ENCODE results near the gene SLC19A2.

The SLC19A2 gene

DNA sequence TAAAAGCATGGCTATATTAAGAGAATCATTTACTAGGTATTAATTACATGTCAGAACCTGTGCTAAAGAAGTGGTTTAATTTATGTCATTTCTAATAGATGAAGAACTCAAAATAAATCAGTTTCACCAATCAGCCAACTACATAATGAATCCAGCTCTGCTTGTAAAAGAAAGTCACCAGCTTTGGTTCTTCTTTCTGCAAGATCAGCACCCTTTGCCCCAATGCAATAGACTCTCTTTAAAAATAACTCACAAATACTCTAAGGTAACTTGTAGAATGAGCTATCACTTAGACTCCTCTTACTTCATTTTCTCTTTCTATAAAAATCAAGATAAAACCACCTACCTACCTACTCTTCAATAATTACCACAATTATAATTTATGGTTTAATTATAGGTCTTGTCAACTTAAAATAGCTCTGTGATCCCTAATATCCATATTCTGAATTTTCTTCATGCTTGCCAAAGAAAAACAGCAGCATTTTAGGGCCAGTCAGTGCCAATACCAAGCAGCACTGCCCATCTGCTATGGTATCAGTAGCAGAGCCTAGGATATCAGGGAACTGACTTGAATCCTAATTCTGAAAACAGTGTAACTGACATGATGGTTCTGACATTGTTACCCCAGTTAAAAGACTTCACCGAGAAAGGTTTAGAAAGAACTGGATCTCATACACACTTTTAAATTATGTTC lies 11.3 kb downstream of the SLC19A2 start:
- no peak for DNase-seq

DNA sequence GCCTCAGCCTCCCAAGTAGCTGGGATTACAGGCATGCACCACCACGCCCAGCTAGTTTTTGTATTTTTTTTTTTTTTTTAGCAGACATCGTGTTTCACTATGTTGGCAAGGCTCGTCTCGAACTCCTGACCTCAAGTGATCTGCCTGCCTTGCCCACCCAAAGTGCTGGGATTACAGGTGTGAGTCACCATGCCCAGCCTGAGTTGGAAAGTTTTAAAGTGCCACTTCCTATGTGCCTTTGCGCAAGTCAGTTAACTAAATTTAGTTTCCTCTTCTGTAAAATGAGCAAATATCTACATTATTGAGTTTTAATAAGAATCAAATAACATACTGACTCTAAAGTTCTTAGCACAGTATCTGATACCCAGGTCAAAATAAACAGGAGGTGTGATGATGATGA lies 12.4 kb downstream of the SLC19A2 start:
- DNase-seq, result no peak

DNA sequence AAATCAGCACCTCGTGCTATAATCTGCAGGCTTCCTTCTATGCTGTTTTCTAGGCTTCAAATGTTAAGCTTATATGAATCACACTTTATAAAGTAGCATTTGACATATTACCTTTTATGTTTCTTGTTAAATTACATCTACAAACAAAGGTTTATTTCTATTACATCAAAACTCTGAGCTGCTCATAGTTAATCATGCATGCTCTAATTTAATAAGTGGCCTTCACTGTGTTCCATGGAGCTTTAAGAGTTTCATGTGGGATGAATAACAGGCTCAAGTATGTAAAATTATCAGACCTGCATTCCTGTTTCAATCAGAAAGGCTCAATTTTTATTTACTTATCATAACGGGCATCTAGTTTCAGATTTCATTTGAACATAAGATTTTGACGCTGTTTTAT lies 13.0 kb downstream of the SLC19A2 start:
- no peak for DNase-seq

DNA sequence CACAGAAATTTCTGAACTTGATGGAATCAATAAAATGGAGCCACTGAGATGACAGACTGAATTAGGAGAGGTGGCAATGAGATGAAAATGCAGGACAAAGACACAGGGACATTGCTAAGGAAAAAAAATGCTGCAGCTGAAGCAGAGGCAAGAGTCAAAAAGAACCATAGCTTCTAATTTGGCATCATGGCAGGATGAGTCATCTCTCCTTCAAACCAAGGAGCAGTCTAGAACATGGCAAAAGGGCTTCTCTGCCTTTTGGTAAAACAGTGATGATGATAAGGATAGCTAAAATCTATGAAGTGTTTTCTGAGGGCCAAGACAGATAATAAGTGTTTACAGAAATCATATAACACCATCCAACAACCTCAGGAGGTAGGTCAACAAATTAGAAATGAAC lies 16.8 kb downstream of the SLC19A2 start:
- peak in 1 of 5 experiments; percentile 10 for DNase-seq

DNA sequence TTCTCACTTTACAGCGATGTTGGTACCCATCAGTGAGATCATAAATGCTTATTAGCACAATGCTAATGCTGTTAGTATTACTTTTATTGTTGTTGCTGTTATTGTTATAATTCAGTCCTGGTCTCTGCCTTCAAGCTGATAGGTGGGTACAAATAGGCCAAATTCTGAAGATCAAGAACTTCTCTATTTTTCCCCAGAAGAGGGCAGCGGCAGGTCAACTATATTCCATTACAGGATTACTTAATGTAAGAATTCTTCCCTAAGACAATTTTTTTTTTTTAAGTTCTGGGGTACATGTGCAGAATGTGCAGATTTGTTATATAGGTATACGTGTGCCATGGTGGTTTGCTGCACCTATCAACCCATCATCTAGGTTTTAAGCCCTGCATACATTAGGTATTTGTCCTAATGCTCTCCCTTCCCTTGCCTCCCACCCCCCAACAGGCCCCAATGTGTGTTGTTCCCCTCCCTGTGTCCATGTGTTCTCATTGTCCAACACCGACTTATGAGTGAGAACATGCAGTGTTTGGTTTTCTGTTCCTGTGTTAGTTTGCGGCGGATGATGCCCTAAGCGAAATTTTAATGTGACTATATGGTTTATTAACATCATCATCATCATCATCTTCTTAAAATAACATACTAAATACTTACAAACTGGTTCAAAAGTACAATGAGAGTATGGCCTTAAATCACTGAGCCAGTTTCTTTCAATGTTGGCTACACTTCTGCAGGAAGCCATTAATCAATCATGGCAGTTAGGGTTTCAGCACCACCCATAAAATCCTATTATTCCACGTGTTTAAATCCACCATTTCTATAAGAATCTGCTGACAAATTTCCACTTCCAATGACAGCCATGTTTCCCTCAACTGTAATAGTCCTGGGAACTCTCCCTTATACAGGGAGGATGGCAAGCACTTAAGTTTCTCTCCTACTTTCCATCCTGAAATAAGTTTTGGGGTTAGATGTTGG lies 19.2 kb downstream of the SLC19A2 start:
- DNase-seq, result peak in 1 of 5 experiments; percentile 33

DNA sequence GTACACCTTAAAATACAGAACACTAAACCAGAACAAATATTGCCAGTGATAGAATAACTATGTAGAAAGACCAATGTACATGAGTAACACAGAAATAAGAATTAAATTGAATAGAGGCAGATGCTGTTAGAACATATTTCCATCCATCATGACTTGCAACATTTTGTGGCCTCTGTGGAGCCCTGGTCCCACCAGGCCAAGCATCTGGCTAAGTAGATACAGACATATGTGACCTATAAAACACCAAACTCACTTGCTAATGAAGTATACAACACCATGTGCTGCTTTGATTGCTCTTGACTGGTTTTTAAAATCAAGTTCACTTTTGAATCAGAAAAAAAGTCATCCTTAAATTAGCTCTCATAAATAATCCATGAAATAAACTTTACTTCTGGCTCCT lies 20.5 kb downstream of the SLC19A2 start:
- DNase-seq, result no peak

DNA sequence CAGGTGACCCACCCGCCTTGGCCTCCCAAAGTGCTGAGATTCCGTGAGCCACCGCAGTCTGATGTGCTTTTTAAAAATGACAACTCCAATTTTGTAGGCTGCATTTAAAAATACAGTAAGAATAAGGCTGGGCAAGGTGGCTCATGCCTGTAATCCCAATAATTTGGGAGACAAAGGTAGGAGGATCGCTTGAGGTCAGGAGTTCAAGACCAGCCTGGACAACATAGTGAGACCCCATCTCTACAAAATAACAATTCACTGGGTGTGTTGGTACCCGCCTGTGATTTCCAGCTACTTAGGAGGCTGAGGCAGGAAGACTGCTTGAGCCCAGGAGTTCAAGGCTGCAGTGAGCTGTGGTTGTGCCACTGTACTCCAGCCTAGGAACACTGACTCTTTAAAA lies 23.4 kb downstream of the SLC19A2 start:
- no peak for DNase-seq

DNA sequence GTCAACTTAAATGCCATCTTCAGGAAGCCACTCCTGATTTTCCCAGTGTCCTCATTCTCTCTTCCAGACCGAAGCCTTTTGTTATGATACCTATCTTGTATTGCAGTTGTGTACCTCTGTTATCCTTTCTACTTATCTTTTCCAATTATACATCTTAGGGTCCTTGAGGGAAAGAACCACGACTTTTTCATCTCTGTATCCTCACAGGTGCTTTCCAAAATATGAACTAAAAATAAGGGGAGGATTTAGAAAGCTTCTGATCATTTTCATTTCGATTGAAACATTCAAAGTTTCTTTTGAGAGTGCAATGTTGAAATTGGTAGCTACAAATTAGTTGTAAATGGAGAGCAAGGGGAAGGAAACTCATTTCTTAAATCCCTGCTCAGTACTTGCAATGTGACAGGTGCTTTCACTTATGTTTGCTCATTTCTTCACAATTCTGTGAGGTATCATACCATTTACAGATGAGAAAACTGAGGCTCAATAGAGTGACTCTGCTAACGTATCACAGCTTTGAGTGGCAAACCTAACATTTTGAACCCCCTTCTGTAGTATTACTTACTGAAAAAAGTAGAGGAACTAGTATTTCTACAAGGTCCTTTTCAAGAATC lies 24.2 kb downstream of the SLC19A2 start:
- peak in 1 of 5 experiments; percentile 15 for DNase-seq

DNA sequence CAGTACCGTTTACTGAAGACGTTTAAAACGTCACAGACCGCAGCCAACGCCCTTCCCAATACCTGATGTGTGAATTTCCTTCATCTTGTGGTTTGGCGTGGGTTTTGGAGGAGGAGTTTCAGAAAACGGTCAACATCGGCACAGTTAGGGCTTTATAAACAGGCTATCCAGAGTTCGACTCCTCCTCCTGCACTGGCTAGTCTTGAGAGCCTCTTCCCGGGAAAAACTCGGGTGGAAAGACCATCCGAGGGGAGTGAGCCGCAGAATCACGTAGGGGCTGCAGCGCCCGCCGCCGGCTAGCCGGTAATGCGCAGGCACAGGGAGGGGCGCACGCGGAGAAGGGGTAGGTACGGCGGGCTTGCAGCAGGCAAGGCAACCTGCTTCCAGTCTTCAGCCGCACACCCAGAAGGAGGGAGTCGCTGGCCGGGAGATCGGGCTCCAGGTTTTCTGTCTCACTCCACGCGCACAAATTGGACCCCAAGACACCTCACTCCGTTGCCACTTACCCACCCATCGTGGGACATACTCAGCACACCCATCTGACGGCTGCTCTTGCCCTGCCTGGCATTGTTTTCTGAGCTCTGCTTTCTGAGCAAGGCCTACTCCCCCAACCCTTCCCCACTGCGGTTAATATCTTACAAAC lies 25.4 kb downstream of the SLC19A2 start:
- peak in 2 of 5 experiments; percentile 29 to 63 for DNase-seq

DNA sequence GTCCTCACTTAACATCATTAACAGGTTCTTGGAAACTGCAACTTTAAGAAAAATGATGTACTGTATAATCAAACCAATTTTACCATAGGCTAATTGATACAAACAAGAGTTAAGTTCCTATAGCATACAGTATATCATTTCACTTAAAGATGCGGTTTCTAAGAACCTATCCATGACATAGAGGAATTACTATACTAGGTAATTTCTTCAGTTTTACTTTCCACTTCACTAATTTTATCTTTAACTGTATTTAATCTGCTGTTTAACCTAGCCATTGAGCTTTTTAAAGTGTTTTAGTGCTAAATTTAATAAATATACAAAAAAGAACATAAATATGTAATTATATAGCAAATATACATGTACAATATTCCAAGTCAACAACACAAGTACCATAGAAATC lies 28.3 kb downstream of the SLC19A2 start:
- no peak for DNase-seq

DNA sequence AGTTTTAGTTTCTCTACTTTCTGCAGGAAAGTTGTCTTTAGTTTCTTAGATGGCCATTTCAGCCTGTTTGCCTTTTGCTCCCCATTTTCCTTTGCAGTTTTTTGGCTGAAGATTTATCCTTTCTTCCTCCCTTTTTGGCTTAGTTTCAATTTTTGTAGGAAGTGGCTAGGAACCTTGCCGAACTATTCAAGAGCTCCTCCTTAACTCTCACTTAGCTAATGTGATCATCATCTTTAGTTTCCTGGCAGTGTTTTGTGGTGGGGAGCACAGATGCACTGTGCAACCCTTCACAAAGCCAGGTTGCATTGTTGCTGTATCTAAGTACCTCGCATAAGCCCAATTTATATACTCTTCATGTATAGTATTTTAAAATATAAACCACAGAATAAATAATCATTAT lies 29.7 kb downstream of the SLC19A2 start:
- DNase-seq, result peak in 1 of 5 experiments; percentile 9

DNA sequence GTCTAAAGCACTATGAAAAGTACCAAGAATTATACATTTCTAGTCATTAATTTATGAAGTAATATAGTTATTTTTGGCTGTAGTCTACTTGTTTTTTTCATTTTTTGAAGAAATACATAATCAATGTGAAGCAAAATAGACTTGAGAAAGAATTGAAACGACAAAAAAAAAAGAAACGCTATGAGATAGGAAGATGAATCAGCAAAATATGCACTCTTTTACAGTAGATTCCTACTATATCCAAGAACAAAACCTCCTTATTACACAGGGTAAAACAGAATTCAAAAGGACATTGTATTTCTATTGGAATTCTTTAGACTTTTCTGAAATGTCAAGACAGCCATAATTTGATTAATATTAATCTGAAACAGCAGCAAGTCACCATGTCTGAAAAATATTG lies 32.8 kb downstream of the SLC19A2 start:
- no peak for DNase-seq

DNA sequence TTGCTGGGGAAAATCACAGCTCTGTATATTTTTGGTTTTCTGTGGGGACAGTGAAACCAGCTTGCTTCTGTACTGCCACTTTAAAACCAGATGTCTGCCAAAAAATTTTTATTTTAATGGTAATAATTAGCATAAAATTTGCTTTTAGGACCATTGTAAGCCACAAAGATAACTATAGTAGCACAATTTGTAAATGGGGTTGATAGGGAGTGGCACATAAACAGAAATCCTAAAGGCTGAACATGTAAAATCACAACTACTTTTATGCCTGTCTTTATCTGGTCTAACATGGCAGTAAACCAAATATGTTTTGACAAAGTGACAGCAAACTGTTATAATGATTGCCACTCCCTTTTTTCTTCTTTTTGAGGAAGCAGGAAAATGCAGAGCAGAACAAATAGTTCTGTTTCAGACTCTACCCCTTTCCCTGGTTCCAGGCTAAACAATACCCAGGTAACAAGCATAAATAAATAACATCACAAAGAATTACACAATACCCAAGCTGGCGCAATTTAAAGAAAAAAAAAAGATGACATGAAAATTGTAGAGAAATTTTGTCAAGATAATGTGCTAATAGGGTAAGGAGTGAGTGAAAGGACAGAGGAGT lies 34.4 kb downstream of the SLC19A2 start:
- no peak for DNase-seq

DNA sequence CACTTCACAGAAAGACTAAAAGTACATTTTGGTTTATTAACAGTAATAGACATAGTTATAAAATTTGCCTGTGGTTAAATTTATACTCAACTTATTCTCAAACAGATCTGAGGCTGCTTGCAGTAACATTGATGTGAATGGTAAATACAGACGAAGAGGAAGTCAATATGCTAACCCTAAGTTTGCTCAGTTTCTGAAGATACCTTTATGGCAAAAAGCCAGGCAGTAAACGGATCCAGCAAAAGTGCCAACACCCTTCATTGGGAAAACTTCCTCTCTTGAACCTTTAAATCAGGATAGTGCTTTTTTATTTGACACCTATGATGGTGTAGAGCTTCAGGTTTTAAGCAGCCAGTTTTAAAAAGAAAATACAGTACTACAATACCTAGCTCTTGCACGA lies 41.8 kb downstream of the SLC19A2 start:
- no peak for DNase-seq

DNA sequence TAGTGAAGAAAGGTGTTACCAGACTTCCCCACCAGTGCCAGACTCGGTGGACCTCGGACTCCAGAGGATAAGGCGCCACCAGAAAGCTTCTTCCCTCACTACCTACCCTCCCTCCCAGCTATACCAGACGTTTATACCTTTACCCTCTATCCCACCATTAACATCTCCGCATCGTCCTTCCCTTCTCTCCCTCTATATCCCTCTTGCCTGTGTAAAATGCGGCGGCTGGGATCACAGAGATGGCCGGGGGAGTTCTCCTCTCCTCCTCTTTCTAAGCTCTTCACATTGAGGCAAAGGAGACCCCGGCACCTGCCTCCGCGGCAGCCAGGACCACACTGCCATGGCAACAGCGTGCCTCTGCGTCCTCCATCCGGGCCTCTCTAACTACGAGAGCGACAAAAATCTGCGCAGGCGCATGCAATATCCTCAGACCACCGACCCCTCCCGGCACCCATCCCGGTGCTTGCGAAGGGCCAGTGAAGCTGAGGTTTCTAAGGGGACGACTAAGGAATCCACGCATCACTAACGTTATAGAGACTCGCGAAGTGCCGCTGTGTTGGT lies 58.6 kb downstream of the SLC19A2 start, which contains the start of gene CCDC181:
TSS of gene CCDC181 (minus strand) at position 394 of the 561 bp plus-strand sequence. CDS start 2,547 bp downstream, outside the sequence.
- DNase-seq, result peak in 4 of 5 experiments; percentile 4 to 84 (median 18)

DNA sequence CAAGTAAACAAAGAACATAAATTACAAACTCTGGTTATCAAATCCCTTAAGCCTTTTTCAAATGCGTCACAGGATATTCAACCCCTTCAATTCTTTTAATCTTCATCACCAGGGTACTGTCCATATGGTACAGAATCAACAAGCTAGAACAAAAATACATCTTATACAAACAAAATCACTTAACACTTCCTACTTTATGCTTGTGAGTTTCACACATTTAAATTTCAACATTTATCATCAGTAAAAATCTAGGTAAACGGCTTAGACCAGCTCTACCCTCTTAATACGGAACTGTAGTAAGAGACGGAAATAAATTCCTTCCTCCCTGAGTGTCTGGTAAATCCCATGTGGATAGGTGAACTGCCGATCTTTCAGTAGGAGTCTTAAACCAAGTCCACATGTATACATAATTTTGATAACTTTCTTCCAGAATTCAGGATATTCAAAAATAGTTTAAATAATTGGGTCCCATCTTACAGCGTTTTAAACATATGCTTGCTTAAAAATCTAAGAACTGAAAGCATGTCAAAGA lies 59.5 kb downstream of the SLC19A2 start:
- no peak for DNase-seq

DNA sequence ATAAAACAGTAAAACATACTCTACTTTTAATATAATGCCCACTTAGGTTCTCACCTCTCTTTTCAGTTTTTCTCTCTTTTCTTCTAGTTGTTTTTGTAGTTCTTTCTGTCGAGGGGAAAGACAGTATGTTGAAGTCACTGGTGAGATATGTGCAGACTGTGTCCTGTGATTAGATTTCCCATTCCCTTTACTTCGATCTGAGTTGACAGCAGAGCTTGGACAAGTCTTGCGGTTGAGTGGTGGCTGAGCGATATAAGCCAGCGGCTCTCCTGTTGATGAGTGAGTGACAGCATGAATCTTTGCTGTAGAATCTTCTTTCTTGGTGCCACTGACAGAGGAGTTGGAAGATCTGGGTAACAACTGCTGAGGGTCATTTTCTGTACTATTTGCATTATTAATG lies 64.4 kb downstream of the SLC19A2 start:
- DNase-seq, result no peak

DNA sequence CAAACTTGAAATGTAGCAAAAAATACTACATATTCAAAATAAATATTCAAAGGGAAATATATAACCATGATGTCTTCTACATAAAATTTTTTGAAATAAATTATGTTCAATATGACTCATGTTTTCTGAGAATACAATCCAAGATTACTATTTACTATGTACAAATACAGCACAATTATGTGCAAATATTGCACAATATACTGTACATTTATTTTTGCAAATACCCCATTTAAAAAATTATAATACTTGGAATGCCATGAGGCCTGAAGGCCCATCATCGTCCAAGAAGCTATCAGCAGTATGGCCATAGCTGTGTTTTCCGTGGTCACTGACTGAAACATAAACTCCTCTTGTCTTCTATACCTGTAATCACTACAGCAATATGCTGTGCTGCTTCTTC lies 70.8 kb downstream of the SLC19A2 start:
- no peak for DNase-seq
